Brain microvascular endothelial cell (primary cell): ENCODE results near the gene LRRC36.
"Not testable (repeated sequence)": the region's sequence is repeated elsewhere in the genome, so short reads cannot be mapped to it uniquely, and the experiment has no call there.

ENCODE experiments used
- DNase-seq: peaks from one replicate; pipeline ENCODE4 v3.0.0-alpha.2; 2020
- H3K27ac ChIP-seq: fragments of 250-450 bp; sonication (Bioruptor Pico); 2 replicates; pipeline ENCODE4 v1.5.1; 2020; ENCODE audit warnings: mild to moderate bottlenecking, moderate library complexity
- H3K27me3 ChIP-seq: fragments of 250-450 bp; sonication (Bioruptor Pico); replicated peaks from 2 replicates; pipeline ENCODE4 v1.5.1; 2020; ENCODE audit warnings: mild to moderate bottlenecking
- H3K36me3 ChIP-seq: fragments of 250-450 bp; sonication (Bioruptor Pico); replicated peaks from 2 replicates; pipeline ENCODE4 v1.5.1; 2020; ENCODE audit warnings: mild to moderate bottlenecking
- H3K4me3 ChIP-seq: 2 replicates; pipeline ENCODE4 v1.5.1; 2011; ENCODE audit warnings: low read depth, mild to moderate bottlenecking, control low read depth, low read length, moderate library complexity
- in situ Hi-C: cut with HindIII; loops from 2 replicates; pipeline ENCODE4 v1.10.0; 2017; ENCODE audit warnings: low sequenced_read_pairs, low pct_ligation_motif_present
- TF ChIP-seq, protein P1 (sequence below): IDR thresholded peaks from 2 replicates; pipeline ENCODE4 v1.5.1; 2011; ENCODE audit warnings: low read depth, mild to moderate bottlenecking, moderate library complexity, low read length, control low read depth, inconsistent platforms; ENCODE audit errors: missing control alignments

The LRRC36 gene

DNA sequence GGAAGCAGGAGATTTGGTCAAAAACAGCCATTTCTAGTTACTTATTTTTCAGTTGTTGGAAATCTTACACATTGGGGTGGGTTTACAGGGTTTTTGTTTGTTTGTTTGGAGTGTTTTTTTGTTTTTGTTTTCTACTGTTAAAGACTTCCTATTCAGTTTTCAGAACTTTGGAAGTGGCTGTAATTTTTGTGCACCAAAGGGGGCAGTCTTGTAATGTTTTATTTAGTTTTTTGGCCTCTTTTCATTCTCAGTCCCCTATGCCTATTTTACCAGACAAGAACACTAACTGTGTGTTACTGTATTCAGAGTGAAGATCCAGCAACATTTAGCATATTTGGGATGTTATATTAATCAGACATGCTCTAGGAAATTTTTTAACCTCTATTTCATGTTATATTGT lies 46.0 kb downstream of the LRRC36 start:
- no peak for DNase-seq
- in situ Hi-C loops = no loop called here

DNA sequence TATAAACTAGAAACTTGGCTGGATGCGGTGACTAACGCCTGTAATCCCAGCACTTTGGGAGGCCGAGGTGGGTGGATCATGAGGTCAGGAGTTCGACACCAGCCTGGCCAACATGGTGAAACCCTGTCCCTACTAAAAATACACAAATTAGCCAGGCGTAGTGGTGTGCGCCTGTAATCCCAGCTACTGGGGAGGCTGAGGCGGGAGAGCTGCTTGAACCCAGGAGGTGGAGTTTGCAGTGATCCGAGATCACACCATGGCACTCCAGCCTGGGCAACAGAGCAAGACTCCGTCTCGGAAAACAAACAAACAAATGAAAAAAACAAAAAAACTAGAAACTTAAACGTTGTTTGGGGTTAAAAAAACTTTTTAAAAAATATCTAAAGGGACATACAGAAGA lies 49.4 kb downstream of the LRRC36 start:
- in situ Hi-C loops, DNase-seq, H3K4me3 ChIP-seq, H3K27me3 ChIP-seq, H3K27ac ChIP-seq, H3K36me3 ChIP-seq: not testable (repeated sequence)

More for the DNA sequence above, 46.0 kb downstream of the LRRC36 start:
- H3K27ac ChIP-seq = no peak overlapping the region
- no peaks in the 10 kb centered on the region for H3K36me3 ChIP-seq
- TF ChIP-seq, protein P1, sequence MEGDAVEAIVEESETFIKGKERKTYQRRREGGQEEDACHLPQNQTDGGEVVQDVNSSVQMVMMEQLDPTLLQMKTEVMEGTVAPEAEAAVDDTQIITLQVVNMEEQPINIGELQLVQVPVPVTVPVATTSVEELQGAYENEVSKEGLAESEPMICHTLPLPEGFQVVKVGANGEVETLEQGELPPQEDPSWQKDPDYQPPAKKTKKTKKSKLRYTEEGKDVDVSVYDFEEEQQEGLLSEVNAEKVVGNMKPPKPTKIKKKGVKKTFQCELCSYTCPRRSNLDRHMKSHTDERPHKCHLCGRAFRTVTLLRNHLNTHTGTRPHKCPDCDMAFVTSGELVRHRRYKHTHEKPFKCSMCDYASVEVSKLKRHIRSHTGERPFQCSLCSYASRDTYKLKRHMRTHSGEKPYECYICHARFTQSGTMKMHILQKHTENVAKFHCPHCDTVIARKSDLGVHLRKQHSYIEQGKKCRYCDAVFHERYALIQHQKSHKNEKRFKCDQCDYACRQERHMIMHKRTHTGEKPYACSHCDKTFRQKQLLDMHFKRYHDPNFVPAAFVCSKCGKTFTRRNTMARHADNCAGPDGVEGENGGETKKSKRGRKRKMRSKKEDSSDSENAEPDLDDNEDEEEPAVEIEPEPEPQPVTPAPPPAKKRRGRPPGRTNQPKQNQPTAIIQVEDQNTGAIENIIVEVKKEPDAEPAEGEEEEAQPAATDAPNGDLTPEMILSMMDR = peak; percentile 32
- peaks cover 19% of the 10 kb centered on the region for H3K27me3 ChIP-seq
- no peak overlapping the region for H3K4me3 ChIP-seq

DNA sequence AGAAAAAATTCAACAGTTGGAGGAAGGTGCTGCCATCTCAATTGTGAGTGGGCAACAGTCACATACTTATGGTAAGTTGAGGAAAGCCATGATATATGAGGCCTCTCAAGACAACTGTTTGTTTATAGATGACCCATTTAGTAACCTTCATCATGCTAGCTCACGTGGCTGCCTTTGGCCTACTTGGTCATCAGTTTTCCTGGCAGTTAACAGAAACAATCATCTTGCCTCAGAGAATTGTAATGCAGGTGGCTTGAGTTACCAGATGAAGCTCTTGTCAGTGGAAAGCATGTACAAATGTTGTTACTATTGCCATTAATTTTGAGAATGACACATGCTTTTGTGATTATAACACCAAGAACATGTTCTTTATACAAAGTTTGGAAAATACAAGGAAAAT lies 52.0 kb downstream of the LRRC36 start:
- no peak overlapping the region for H3K27ac ChIP-seq
- no peak overlapping the region for H3K4me3 ChIP-seq
- TF ChIP-seq, protein P1 = no peak
- no peaks in the 10 kb centered on the region for H3K27me3 ChIP-seq
- in situ Hi-C loops = no loop called here
- no peak for DNase-seq
- H3K36me3 ChIP-seq = no peaks in the 10 kb centered on the region

DNA sequence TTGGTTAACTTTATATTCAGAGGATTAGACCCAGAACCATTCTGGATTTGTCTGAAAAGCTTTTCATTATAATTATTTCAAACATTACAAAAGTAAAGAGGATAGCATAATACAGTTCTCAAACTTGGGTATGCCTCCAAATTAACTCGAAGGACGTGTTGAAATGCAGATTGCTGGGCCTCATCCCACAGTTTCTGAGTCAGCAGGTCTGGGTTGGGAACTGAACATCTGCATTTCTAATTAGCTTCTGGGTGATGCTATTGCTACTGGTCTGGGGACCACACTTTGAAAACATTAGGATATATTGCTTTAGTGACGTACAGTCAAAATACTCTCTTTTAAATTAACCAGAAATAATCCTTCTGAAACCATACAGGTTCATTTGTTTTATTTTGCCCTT lies 56.7 kb downstream of the LRRC36 start:
- Histone ChIP-seq H3K36me3 (no peaks in the 10 kb centered on the region), H3K27ac (no peak overlapping the region), H3K27me3 (peaks cover 5% of the 10 kb centered on the region), H3K4me3 (no peak overlapping the region)
- no peak for DNase-seq
- in situ Hi-C loops = no loop called here
- TF ChIP-seq, protein P1 = no peak

DNA sequence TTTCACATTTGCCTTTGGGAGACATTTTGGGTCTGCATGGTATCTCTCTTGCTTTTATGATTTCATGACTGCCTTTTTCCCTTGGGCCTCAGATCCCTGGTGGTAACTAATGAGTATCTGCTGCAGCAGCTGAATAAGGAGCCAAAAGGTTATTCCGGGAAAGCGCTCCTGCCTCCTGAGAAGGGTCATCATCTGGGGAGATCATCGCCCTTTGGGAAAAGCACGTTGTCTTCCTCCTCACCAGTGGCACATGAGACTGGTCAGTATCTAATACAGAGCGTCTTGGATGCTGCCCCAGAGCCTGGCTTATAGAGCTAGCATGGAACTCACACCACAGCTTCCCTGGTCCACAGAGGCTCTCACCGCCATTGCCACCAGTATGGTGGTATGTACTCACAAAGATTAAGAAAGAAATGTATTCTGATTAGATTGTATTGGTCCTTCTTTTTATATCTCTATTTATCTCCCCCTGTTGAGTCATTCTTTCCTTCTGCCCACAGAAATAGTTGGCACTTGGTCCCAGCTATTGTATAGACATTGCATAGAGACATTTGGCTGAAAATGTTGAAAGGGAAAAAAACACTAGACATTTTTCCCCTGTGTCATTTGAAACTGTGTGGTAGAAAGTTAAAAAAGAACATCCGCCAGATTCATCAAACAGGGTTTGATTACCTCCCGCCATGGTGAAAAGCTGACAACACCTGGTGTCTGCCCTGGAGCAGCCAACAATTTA lies 58.3 kb downstream of the LRRC36 start:
- no peak overlapping the region for H3K27ac ChIP-seq
- no peak overlapping the region for H3K4me3 ChIP-seq
- peaks cover 5% of the 10 kb centered on the region for H3K27me3 ChIP-seq
- TF ChIP-seq, protein P1 = no peak
- no peaks in the 10 kb centered on the region for H3K36me3 ChIP-seq
- in situ Hi-C loops = no loop called here
- DNase-seq = no peak

DNA sequence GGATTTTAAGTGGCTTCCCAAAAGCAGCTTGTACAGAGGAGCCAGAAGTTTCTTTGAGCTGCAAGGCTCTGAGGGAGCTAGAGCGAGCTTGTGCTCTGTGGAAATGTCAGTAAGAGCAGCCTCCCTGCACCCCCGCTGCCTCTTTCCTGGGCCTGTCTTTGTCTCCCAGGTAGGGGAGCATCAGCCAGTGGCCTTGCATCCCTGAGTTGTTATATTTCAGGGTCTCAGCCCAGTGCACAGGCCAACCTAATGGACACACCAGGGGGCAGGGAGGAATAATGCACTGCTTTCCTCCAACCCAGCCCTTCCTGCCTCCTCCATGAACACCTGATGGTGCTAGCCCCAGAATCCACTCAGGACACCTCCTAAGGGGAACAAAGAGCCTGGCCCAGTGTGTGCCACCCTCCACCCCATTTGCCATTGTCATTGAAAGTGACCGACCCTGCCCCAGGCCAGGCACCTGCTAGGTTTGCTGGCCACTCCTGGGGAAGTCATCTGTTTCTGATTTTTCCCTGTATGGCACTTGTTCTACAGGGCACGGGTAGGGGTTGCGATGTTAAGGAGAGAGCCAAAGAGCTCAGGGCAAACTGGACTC lies 60.3 kb downstream of the LRRC36 start:
- H3K27me3 ChIP-seq = peaks cover 5% of the 10 kb centered on the region
- no peak for DNase-seq
- TF ChIP-seq, protein P1 = no peak
- in situ Hi-C loops = no loop called here
- H3K36me3 ChIP-seq = no peaks in the 10 kb centered on the region
- no peak overlapping the region for H3K27ac ChIP-seq
- H3K4me3 ChIP-seq = no peak overlapping the region
